GM19351 (cell line): Measurements from ENCODE around the gene C2CD4B.

ENCODE experiments used
- ATAC-seq: cut with Tn5 transposase; IDR thresholded peaks from one replicate; pipeline ENCODE4 v1.9.1; 2021; ENCODE audit warnings: mild to moderate bottlenecking, moderate library complexity; ENCODE audit not compliant: unreplicated experiment

C2CD4B gene

DNA sequence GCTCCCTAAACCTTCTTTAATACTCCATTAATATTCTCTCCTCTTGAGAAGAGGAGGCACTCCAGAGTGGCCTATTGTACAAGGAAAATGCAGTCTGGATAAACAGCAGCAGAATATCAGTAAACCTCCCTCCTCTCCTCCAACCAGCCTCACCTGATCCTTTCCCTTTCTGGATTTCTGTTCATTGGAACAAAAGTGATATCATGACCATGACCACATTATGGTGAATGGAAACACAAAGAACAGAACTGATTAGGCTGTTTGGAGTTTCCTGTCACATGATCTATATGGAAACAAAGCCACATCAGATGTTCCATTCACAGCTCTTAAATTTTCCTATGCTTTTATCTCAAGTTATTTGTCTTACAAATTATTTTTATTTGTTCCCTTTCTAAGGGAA is 14.6 kb downstream of the C2CD4B start:
- ATAC-seq = no peak

GRCh38 chr15:62149729-62150128 is 15.4 kb downstream of the C2CD4B start:
- no peak for ATAC-seq

DNA sequence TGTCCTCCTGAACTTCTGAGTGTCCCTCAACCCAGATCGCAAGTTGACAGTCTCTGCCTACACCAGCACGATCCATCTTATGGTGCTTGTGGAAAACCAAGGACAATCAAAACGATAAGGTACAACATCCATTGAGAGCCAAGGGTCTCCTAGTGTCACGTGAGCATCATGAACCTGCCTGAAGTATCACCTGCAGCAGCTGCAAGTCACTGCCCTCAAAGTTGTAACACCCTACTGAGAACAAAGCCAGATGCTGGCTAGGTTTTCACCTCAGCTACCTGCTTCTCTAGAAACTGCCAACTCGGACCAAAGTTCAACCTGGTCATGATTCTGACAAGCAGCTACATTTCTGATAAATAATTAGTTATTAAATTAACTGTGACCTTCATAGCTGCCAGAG is 17.5 kb downstream of the C2CD4B start:
- no peak for ATAC-seq

GRCh38 chr15:62147149-62147548 is 17.9 kb downstream of the C2CD4B start:
- no peak for ATAC-seq

DNA sequence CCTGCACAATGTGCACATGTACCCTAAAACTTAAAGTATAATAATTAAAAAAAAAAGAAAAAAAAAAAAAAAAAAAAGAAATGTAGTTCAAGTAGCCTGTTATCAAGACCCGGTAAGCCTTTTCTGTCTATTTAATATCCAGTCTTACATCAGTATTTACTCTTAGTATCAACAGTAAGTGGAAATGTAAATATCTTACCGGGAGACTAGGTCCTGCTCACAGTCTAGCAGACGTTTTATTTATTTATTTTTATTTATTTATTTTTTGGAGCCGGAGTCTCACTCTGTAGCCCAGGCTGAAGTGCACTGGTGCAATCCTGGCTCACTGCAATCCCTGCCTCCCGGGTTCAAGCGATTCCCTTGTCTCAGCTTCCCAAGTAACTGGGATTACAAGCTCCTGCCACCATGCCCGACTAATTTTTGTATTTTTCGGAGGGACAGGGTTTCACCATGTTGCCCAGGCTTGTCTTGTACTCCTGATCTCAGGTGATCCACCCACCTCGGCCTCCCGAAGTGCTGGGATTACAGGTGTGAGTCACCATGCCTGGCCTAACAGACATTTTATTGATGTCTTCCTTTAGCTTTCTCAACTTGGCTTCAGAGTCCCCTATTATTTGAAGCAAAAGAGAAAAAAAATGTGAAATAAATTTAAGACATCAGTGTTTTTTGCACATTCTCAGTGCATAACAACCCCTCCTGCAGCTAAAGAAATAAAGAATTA is 19.9 kb downstream of the C2CD4B start:
- ATAC-seq = no peak

DNA sequence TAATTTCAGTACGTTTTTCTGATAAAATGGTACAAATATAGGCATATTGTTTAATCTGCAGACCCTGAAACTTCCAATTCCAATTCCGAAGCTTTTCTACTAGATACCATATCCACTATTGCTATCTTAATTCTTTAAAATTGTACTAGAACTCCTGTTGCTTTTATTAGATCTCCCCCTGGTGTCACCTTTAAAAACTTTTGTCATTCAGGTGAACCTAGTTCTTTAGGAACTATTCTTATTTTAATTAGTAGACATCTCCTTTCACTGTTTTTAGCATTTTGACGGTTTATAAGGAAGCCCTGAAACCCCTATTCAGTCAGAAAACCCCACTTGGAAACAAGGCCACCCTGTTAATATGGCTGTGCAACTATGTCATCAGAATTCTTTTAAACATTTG is 22.3 kb downstream of the C2CD4B start:
- no peak for ATAC-seq

GRCh38 chr15:62141643-62142588 is 23.2 kb downstream of the C2CD4B start:
- ATAC-seq = no peak

DNA sequence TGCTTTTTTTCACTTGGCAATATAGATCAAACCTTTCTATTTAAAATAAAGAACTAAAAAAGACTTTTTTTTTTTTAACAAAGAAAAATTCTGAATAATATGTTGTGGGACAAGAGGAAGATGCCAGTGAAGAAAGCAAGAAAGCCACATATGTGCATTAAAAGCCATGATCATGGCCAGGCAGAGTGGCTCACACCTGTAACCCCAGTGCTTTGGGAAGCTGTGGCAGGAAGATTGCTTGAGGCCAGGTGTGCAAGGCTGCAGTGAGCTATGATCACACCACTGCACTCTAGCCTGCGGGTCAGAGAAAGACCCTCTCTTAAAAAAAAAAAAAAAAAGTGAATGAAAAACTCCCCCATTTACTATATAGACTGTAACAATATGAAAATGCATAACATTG is 23.9 kb downstream of the C2CD4B start:
- ATAC-seq = no peak

GRCh38 chr15:62138124-62138523 is 27.0 kb downstream of the C2CD4B start:
- no peak for ATAC-seq

DNA sequence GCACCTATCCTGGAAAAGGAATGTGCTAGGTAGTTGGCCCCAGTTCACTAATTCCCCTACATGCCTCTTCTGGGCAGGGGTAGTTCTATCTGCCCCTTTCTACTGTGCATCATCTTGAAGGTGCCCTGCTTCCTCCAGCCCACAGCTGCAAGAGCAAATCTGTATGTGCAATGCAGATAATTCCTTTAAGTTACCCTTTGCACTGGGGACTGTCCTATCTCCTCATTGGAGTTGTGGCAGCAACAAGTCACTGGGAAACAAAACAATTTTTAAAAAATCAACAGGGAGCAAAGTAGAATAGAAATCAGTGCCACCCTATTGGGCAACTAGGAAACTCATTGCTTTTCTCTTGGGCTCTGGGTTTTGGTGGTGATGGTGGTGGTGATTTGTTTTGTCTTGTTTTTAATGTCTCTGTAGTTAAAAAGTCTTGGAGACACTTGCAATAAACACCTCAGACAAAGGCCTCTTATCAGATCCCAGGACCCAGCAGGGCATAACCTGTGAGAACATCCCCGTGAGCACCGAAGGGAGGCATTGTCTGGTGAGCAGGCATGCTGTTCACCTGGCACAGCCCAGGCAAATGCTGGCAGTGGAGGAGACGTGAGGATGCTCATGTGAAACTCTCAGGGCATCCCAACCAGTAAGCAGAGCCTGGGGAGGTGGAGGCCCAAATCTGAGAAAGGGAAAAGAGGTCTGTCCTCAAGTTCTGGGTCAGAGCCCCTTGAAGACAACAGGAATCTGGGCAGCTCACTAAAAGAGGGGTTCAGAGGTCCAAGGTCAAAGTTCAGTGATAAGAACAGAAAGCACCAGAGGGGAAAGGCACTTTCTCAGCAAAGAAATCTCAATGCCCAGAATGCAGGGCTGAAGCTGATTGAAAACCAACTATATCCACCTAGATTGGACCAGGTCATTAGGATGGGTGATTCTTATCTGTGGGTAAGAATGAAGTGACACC is 27.9 kb downstream of the C2CD4B start:
- no peak for ATAC-seq

GRCh38 chr15:62135532-62136134 is 29.5 kb downstream of the C2CD4B start:
- ATAC-seq = no peak

GRCh38 chr15:62133141-62133540 is 31.9 kb downstream of the C2CD4B start:
- ATAC-seq = no peak

- no peak for ATAC-seq
Measured at GRCh38 chr15:62128916-62129315, 36.2 kb downstream of the C2CD4B start.

- ATAC-seq = no peak
Measured at GRCh38 chr15:62126364-62126763, 38.7 kb downstream of the C2CD4B start.

DNA sequence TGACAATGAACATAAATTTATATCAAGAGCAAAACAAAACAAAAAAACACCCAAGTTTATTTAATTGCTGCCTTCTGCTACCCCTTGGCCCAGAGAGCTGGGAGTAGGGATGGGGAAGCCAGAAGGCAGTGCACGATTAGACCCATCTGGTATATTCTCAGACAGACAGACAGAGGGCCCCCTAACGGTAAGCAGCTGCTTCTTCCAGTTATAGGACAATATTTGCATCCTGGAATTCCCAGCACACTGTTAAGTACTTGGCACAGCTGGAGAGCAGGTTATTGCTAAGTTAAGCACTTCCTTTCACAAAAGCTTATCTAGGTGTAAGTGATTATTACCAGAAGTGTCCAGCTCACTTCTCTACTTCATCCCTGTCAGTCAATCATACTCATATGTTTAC is 39.3 kb downstream of the C2CD4B start:
- ATAC-seq = no peak

GRCh38 chr15:62124973-62125303 is 40.1 kb downstream of the C2CD4B start:
- no peak for ATAC-seq

GRCh38 chr15:62124176-62124972 is 40.7 kb downstream of the C2CD4B start:
- ATAC-seq = no peak

DNA sequence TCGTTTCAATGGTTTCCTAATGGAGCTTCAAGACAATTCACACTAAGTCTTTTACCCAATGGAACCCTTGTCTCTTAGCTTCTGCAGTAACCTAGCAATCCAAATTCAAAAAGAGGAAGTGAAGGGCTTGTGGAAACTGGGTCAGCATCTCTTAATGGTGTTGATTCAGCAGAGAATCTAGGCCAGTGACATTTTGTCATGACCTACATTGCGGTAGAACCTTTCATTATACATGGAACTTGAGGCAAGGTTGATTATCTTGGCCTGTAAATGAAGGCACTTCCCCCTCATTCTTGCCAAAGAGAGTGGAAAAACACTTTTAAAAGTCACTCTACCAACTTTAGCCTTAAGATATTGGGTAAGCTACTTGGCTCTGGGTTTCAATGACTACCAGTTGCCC is 42.8 kb downstream of the C2CD4B start:
- ATAC-seq = no peak

GRCh38 chr15:62121273-62122015 is 43.6 kb downstream of the C2CD4B start:
- ATAC-seq = no peak
